Small intestine (tissue), 7 donors: ENCODE results near the gene PML. TPM values are rescaled to one million over a fixed set of nuclear protein-coding genes. Genes with fewer than 3 reads are reported as not detected.
"Not testable (repeated sequence)": the region's sequence is repeated elsewhere in the genome, so short reads cannot be mapped to it uniquely, and the experiment has no call there.

Experiments used
- DNase-seq, 2 donors: peaks; one replicate each; pipeline versions ENCODE4 v3.0.0 to v3.0.0-alpha.2; 2013
- FAIRE-seq: peaks from 2 replicates; lab custom pipeline; 2012; peaks lifted over from hg19 to GRCh38; lab: Jason Lieb, UNC
- H3K27ac ChIP-seq, 3 donors: one replicate each; pipeline ENCODE4 v1.5.1; 2013; ENCODE audit warnings: low read length in 2 of 3, mild to moderate bottlenecking in 2 of 3, control low read depth in 1 of 3, inconsistent platforms in 1 of 3, low read depth in 1 of 3, moderate library complexity in 1 of 3
- H3K27me3 ChIP-seq, 3 donors: one replicate each; pipeline ENCODE4 v1.6.1; 2013; ENCODE audit warnings: low read length in 3 of 3, inconsistent platforms in 1 of 3; ENCODE audit not compliant: control insufficient read depth in 3 of 3, insufficient read depth in 3 of 3
- H3K36me3 ChIP-seq, 3 donors: one replicate each; pipeline ENCODE4 v1.6.1; 2013; ENCODE audit warnings: low read length in 3 of 3, inconsistent platforms in 1 of 3, low read depth in 1 of 3, mild to moderate bottlenecking in 1 of 3, moderate library complexity in 1 of 3; ENCODE audit not compliant: control insufficient read depth in 3 of 3, insufficient read depth in 2 of 3
- H3K4me1 ChIP-seq, 3 donors: one replicate each; pipeline ENCODE4 v1.6.1; 2013; ENCODE audit warnings: low read length in 2 of 3, inconsistent platforms in 1 of 3, low read depth in 1 of 3, mild to moderate bottlenecking in 1 of 3, moderate library complexity in 1 of 3; ENCODE audit not compliant: control insufficient read depth in 3 of 3, insufficient read depth in 2 of 3
- H3K4me3 ChIP-seq, 3 donors: one replicate each; pipeline ENCODE4 v1.5.1; 2013; ENCODE audit warnings: low read length in 3 of 3, control low read depth in 1 of 3, inconsistent platforms in 1 of 3, low read depth in 1 of 3, mild to moderate bottlenecking in 1 of 3, moderate library complexity in 1 of 3
- H3K9me3 ChIP-seq, 2 donors: one replicate each; pipeline ENCODE4 v1.6.1; 2013; ENCODE audit warnings: low read depth in 1 of 2, low read length in 1 of 2; ENCODE audit not compliant: control insufficient read depth in 2 of 2, insufficient read depth in 1 of 2
- WGBS, 3 donors: extraction: QIAGEN DNeasy Blood & Tissue Kit; methylation state at CpG; one replicate each; pipeline ENCODE4 v1.1.7; 2013; 5-methylcytosine and 5-hydroxymethylcytosine counted together
- polyA plus RNA-seq, 4 donors: library from polyadenylated mRNA; stranded (reverse) in 3 of 4; unstranded in 1 of 4; fragments of 200-250 nt in 3 of 4; fragments of 120-200 nt in 1 of 4; gene quantifications; one replicate each; pipeline versions ENCODE4 v1.2.1 to v1.2.3, GENCODE V29; 2013
- donor health status: healthy with polysubstance abuse.
- donor health status: control.
- donor health status: control.
- donor health status: Bipolar disorder and iron deficiency.
- donor health status: healthy.

The PML gene
- polyA plus RNA-seq, 4 donors = 16.5 to 31.1 (median 26.1) TPM

- not testable (repeated sequence) for H3K4me3 ChIP-seq, DNase-seq, H3K9me3 ChIP-seq, H3K27ac ChIP-seq, H3K27me3 ChIP-seq, H3K4me1 ChIP-seq, H3K36me3 ChIP-seq, FAIRE-seq
- WGBS, 3 donors = 9 to 37% (median 27%) methylated on average over 18 of the region's 18 CpGs
These were observed 18.9 kb upstream of the PML start for GRCh38 chr15:73975440-73976125.

DNA sequence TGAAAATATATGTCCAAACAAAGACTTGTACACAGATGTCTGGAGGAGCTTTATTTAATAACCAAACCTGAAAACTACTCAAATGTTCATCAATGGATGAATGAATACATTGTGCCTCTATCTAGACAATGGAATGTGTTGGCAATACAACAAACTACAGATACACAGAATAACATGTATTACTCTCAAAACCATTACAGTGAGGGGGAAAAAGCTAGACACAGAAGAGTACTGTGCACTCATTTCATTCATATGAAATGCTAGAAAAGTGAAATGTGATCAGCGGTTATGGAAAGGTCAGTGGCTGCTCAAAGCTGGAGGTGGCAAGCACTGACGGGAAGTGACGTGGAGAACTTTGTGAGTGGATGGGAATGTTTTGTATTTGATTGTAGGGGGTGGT lies 15.6 kb upstream of the PML start:
- Histone ChIP-seq H3K27me3 (peaks cover 0 to 2% (median 0%) of the 10 kb centered on the region in 3 donors), H3K27ac (no peak overlapping the region), H3K9me3 (peaks cover 0 to 3% of the 10 kb centered on the region in 2 donors), H3K36me3 (peaks cover 0 to 9% (median 0%) of the 10 kb centered on the region in 3 donors), H3K4me1 (peaks cover 0 to 20% (median 11%) of the 10 kb centered on the region in 3 donors), H3K4me3 (no peak overlapping the region)
- no peak for DNase-seq
- 87 to 93% (median 91%) methylated on average over 3 of the region's 3 CpGs for WGBS, 3 donors
- no peak for FAIRE-seq

- WGBS, 3 donors = 71 to 87% (median 85%) methylated on average over 1 of the region's 1 CpG
- DNase-seq (no peak), FAIRE-seq (no peak)
- Histone ChIP-seq H3K4me1 (peaks cover 0 to 20% (median 15%) of the 10 kb centered on the region in 3 donors), H3K27me3 (peaks cover 0 to 2% (median 0%) of the 10 kb centered on the region in 3 donors), H3K4me3 (no peak overlapping the region), H3K36me3 (peaks cover 0 to 15% (median 0%) of the 10 kb centered on the region in 3 donors), H3K27ac (no peak overlapping the region), H3K9me3 (no peaks in the 10 kb centered on the region)
These were observed 14.9 kb upstream of the PML start for GRCh38 chr15:73979636-73980035.

- FAIRE-seq = no peak
- H3K36me3 ChIP-seq = peaks cover 0 to 33% (median 0%) of the 10 kb centered on the region in 3 donors
- H3K27me3 ChIP-seq = no peaks in the 10 kb centered on the region
- WGBS, 3 donors = 34 to 43% (median 38%) methylated on average over 5 of the region's 5 CpGs
- H3K27ac ChIP-seq = peak overlapping the region in 2 of 3 donors; percentile 77 to 93
- peaks cover 0 to 23% (median 15%) of the 10 kb centered on the region in 3 donors for H3K4me1 ChIP-seq
- H3K4me3 ChIP-seq = no peak overlapping the region
- no peak for DNase-seq
- no peaks in the 10 kb centered on the region for H3K9me3 ChIP-seq
These were observed 12.7 kb upstream of the PML start for GRCh38 chr15:73981761-73982221.

GRCh38 chr15:73982222-73982962 lies 12.1 kb upstream of the PML start:
- DNase-seq = peak in 1 of 2 donors; percentile 56
- Histone ChIP-seq H3K4me1 (peaks cover 0 to 23% (median 15%) of the 10 kb centered on the region in 3 donors), H3K4me3 (no peak overlapping the region), H3K27me3 (no peaks in the 10 kb centered on the region), H3K27ac (peak overlapping the region in 2 of 3 donors; percentile 77 to 93), H3K9me3 (no peaks in the 10 kb centered on the region), H3K36me3 (peaks cover 0 to 37% (median 0%) of the 10 kb centered on the region in 3 donors)
- no peak for FAIRE-seq
- WGBS, 3 donors = 24 to 46% (median 37%) methylated on average over 8 of the region's 8 CpGs

GRCh38 chr15:73983211-73983727 lies 11.2 kb upstream of the PML start:
- H3K9me3 ChIP-seq = no peaks in the 10 kb centered on the region
- FAIRE-seq = no peak
- no peak for DNase-seq
- no peak overlapping the region for H3K4me3 ChIP-seq
- WGBS, 3 donors = 49 to 72% (median 68%) methylated on average over 10 of the region's 10 CpGs
- peaks cover 0 to 23% (median 15%) of the 10 kb centered on the region in 3 donors for H3K4me1 ChIP-seq
- H3K27me3 ChIP-seq = no peaks in the 10 kb centered on the region
- H3K27ac ChIP-seq = peak overlapping the region in 2 of 3 donors; percentile 77 to 93
- H3K36me3 ChIP-seq = peaks cover 0 to 40% (median 0%) of the 10 kb centered on the region in 3 donors

DNA sequence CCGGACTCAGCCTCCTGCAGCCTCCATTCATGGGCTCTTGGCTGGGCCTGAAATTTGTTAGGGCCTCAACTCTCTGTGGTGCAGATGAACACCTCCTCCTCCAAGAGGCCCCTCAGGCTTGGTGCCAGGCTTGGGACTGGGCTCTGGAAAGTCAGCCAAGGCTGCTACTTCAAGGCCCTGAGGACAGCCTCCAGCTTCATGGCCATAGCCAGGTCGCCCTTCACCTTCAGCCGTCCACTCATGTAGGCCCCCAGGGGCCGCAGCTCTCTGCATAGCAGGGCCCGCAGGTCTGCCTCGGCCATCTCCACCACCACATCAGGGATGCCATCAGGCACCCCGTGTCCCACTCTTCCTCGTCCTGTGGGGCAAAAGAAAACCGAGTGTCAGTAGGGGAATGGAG lies 10.7 kb upstream of the PML start:
- DNase-seq = no peak
- 93 to 95% (median 94%) methylated on average over 8 to 9 of the region's 9 CpGs for WGBS, 3 donors

More for the DNA sequence above, 10.7 kb upstream of the PML start:
- Histone ChIP-seq H3K36me3 (peaks cover 0 to 45% (median 0%) of the 10 kb centered on the region in 3 donors), H3K4me1 (peaks cover 0 to 23% (median 19%) of the 10 kb centered on the region in 3 donors), H3K27ac (peak overlapping the region in 2 of 3 donors; percentile 77 to 93), H3K27me3 (no peaks in the 10 kb centered on the region), H3K9me3 (no peaks in the 10 kb centered on the region), H3K4me3 (no peak overlapping the region)
- FAIRE-seq = no peak
